Hypothalamus (tissue), 51 donors: ENCODE data around the gene SECISBP2.
"Not testable (repeated sequence)": the region's sequence is repeated elsewhere in the genome, so short reads cannot be mapped to it uniquely, and the experiment has no call there.

Experiments used
- DNase-seq, 51 donors: peaks; one replicate each; lab custom pipeline; 2025; lab: John Stamatoyannopoulos, UW

Gene SECISBP2, protein sequence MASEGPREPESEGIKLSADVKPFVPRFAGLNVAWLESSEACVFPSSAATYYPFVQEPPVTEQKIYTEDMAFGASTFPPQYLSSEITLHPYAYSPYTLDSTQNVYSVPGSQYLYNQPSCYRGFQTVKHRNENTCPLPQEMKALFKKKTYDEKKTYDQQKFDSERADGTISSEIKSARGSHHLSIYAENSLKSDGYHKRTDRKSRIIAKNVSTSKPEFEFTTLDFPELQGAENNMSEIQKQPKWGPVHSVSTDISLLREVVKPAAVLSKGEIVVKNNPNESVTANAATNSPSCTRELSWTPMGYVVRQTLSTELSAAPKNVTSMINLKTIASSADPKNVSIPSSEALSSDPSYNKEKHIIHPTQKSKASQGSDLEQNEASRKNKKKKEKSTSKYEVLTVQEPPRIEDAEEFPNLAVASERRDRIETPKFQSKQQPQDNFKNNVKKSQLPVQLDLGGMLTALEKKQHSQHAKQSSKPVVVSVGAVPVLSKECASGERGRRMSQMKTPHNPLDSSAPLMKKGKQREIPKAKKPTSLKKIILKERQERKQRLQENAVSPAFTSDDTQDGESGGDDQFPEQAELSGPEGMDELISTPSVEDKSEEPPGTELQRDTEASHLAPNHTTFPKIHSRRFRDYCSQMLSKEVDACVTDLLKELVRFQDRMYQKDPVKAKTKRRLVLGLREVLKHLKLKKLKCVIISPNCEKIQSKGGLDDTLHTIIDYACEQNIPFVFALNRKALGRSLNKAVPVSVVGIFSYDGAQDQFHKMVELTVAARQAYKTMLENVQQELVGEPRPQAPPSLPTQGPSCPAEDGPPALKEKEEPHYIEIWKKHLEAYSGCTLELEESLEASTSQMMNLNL

DNA sequence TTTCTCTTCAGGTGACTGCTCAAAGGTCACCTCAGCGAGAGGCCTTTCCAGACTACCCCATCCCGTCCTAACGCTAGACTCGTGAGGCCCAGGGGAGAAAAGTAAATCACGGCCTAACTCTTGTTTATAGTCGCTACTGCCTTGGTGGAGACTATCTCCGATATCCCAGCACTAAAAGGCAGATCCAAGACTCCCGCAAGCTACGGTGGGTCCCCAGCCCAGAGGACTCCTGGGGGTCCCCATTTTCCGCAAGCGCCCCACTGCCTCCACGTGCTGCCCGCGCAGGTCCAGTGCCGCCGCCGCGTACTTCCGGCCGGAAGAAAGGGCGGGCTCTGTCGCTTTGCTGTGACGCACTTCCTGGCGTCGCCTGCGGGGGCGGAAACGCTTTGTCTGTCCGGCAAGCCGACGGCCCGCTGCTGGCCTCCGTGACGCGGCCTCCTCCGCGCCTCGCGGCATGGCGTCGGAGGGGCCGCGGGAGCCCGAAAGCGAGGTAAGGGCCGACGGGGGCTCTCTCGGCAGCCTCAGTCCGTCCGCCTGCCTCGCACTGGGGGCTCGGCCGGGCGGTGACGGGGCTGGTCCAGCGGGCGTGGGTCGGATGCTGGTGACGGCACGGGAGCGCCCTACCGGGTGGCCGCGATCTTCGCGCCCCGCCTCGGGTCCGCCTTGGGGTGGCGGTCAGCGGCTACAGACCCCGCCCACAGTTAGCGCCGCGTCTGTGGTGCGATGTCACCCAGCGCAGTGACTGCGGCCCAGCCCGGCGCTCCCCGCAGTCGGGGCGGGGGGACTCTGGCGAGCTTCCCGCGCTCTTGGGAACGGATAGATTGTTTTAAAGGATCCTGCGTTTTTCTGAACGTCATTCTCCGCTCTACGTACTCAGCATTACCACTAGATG, at the start of gene SECISBP2:
Gene SECISBP2 (plus strand): TSS at position 378 of the 892 bp plus-strand sequence. CDS start 77 bp downstream, at position 455.
- peak; percentile 74 to 99 (median 94) for DNase-seq

DNA sequence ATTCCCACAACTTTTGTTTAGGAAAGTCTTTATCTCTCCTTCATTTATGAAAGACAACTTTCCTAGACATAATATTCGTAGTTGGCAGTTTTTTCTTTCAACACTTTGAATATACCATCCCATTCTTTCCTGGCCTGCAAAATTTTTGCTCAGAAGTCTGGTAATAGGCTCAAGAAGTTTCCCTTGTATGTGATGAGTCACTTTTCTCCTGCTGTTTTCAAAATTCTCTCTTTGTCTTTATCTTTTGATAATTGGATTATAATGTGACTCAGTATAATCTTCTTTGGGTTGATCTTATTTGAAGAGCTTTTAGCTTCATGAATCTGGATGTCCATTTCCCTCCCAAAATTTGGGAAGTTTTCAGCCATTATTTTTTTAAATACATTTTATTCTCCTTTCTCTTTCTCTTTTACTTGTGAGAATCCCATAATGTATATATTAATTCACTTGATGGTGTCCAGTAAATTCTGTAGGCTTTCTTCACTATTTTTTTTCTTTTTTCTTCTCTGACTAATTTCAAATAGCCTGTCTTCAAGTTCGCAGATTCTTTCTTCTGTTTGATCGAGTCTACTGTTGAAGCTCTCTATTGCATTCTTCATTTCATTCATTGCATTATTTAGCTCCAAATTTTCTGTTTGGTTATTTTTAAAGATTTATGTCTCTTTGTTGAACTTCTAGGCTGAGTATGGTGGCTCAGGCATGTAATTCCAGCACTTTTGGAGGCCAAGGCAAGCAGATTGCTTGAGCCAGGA, 44.6 kb upstream of the SECISBP2 start:
- DNase-seq, result no peak

DNA sequence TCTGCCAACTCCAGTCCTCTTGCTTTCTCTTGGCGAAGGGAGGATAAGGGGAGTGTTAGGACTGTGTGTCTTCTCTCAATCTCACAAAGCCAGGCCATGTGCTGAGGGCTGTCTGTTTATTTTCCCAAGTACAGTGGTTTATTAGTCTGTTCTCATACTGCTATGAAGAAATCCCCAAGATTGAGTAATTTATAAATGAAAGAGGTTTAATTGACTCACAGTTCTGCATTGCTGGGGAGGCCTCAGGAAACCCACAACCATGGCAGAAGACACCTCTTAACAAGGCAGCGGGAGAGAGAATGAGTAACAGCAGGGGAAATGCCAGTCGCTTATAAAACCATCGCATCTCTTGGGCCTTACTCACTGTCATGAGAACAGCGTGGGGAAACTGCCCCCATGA, 43.5 kb upstream of the SECISBP2 start:
- DNase-seq, result no peak

DNA sequence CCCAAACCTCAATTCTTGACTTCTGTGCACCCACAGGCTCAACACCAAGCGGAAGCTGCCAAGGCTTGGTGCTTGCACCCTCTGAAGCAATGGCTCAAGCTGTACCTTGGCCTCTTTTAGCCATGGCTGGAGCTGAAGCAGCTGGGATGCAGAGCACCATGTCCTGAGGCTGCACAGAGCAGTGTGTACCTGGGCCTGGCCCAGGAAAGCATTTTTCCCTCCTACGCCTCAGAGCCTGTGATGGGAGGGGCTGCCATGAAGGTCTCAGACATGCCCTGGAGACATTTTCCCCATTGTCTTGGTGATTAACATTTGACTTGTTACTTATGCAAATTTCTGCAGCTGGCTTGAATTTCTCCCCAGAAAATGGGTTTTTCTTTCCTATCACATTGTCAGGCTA, 42.3 kb upstream of the SECISBP2 start:
- not testable (repeated sequence) for DNase-seq

DNA sequence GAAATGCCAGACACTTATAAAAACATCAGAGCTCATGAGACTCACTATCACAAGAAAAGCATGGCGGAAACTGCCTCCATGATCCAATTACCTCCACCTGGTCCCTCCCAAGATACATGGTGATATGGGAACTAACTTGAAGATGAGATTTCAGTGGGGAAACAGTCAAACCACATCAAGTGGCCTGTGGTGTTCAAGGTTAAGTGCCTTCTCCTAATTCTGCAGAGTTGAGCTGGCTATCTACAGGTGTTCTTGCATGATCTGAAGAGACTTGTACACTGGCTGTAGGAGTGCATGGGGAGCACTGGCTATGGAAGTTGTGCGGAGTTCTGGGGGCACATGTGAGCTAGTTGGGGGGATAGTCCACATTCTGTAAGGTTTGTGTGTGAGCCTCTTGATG, 41.3 kb upstream of the SECISBP2 start:
- no peak for DNase-seq

DNA sequence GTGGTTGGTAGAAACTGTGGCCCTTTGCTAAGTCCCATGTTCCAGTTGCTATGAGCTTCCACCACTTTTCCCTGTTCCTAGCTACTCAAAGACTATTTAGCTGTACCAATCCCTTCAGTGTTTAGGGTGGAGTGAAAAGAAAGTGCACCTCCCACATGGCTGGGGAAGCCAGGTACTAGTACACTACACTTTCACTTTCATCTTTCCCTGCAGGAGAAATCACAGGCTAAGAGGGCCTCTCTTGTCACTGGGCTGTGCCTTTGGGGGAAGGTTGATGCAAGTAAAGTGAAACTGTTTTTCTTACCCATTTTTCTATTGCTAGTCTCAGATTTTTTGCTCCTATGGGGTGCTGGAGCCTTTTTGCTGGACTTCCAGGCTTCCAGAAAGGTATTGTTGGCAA, 40.8 kb upstream of the SECISBP2 start:
- no peak for DNase-seq

DNA sequence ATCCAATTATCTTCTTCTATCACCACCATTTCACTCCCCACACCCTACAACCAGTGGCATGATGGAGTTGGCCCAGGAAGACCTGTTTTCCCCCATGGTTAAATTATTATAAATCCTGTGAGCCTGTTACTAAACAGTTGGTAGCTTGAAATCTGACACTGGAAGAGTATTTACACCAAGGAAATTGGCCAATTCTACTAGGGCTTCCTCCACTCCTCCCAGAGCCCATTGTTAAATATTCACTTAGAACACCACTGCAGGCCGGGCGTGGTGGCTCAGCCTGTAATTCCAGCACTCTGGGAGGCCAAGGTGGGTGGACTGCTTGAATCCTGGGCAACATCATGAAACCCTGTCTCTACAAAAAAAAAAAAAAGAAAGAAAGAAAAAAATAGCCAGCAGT, 39.7 kb upstream of the SECISBP2 start:
- DNase-seq, result no peak

DNA sequence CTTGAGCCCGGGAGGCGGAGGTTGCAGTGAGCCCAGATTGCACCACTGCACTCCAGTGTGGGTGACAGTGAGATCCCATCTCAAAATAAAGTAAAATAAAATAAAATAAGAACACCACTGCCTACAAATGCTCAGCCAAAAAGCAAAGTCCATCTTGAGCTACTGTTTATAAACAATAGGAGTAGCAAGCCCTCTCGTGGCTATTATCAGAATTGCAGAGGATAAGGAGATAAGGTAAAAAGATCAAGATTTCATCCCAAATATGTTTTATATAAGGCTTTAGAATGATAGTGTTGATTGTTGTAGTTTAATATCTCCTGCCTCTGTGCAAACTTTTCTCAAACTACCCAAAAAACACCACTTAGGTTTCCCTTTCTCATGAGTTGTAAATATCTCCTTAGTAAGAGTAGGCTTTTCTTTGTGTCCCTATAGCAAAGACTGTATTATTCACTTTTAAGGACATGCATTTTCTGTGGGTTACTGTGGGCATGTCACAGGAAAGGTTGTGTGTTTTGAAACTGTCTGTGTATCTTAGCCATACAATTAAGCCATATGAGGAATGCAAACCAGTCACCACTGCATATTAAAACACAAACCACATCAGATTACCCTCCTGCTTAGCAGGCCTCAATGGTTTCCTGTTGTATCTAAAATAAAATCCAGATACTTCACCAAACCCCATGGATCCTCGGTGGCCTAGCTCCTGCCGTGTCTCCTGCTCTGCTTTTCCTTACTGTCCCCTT, 39.1 kb upstream of the SECISBP2 start:
- peak in 2 of 51 donors; percentile 14 to 34 for DNase-seq

DNA sequence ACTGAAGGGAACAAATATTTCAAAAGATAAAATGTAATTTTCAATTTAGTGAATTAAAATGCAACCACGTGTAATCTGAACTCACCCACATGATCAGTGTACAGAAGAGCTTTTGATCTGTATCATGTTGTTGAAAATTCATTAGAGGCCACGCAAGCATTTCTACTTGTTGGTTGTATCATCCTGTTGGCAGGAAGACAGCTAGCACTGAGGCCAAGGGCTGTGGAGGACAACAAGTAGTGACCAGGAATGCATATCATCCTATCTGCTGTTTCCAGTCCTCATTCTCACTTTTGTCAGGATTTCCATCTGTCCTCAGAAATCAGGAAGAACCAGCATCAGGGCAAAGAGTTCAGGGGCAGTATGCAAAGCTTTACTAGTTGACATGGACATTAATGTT, 37.2 kb upstream of the SECISBP2 start:
- no peak for DNase-seq

DNA sequence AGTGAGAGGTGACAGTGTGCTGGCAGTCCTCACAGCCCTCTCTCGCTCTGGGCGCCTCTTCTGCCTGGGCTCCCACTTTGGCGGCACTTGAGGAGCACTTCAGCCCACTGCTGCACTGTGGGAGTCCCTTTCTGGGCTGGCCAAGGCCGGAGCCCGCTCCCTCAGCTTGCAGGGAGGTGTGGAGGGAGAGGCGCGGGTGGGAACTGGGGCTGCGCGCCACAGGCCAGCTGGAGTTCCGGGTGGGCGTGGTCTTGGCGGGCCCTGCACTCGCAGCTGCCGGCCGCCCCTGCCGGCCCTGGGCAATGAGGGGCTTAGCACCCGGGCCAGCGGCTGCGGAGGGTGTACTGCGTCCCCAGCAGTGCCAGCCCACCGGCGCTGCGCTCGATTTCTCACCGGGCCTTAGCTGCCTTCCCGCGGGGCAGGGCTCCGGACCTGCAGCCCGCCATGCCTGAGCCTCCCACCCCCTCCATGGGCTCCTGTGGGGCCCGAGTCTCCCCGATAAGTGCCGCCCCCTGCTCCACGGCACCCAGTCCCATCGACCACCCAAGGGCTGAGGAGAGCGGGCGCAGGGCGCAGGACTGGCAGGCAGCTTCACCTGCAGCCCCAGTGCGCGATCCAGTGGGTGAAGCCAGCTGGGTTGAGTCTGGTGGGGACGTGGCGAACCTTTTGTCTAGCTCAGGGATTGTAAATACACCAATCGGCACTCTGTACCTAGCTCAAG, 35.9 kb upstream of the SECISBP2 start:
- DNase-seq, result peak in 2 of 51 donors; percentile 3 to 4

DNA sequence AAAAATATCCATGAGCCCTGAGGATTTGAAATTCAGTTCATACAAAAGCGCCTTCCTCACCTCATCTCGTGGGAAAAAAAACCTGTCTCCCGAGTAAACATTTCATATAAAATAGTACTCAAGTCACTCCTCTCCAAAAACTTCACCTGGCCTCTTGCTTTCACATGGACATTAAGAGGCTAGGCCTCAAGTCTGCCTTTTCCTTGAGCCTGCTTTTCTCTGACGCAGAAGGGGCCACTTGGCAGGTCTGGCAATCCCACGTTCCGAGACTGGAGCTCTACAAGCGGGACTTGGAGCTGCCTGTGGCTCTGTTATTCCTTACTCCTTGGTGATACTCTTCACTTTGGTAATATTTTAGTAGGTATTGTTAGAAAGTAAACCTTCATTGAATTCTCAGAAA, 34.2 kb upstream of the SECISBP2 start:
- DNase-seq, result no peak

DNA sequence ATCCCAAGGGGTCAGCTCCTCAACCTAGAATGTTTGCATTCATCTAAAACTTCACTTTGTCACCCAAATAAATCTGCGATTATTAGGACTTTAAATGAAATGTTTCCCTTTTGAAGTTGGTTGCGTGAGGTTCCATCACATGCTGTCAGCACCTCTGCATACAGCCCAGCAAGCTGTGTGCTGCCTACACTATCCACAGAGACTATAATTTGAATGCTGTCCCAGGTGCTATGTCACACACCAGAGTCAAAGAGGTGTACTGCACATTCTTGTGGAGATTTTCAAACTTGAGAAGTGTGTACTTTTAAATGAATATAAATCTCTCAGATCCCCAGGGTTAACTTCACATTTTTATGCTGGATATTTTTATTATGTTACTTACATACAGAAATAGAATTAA, 26.6 kb upstream of the SECISBP2 start:
- DNase-seq, result no peak

DNA sequence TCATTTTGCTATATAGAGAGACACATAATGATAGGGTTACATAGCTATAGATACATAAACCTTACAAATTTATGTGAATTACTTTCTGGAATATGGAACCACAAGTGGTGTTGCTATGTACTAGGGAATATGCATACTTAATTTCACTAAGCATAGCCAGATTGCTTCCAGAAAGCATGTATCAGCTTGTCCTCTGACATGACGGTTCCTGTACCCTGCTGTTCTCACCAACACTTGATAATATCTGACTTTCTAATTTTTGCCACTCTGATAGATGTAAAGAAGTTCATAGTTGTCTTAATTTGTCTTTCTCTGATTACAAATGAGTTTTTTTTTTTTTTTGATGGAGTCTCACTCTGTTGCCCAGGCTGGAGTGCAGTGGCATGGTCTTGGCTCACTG, 25.3 kb upstream of the SECISBP2 start:
- DNase-seq, result no peak

DNA sequence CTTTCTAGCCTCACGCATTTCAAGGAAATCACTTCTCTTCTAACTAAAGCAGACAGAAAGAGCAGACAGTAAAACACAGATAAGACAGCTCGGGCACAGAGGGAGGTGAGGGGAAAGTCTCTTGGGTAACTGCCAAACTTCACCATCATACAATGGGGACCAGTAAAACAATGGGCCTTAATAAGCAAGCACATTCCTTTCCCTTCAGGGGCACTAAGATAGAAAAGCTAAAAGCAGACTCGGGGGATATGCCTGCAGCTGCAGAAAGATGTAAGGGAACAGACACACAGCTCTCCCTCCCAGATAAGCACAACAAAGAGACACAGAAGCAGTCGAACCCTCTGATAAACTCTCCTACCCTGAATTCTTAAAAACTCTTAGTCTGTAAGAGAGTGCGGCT, 22.9 kb upstream of the SECISBP2 start:
- DNase-seq, result no peak

DNA sequence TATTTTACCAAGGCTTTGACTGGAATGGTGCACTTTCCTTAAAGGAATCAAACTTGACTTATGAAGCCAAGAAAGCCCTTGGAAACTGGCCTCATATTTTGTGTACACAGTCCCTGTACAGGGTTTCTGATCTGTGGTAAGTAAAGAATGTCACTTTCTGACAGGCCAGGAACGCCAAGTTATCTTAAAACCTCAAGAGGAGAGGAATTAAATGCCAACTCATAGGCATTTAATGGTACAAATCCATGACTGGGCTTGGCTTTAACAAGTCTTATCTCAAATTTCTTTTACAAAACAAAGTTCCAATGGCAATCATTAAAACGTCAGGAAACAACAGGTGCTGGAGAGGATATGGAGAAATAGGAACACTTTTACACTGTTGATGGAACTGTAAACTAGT, 16.3 kb upstream of the SECISBP2 start:
- DNase-seq, result not testable (repeated sequence)

DNA sequence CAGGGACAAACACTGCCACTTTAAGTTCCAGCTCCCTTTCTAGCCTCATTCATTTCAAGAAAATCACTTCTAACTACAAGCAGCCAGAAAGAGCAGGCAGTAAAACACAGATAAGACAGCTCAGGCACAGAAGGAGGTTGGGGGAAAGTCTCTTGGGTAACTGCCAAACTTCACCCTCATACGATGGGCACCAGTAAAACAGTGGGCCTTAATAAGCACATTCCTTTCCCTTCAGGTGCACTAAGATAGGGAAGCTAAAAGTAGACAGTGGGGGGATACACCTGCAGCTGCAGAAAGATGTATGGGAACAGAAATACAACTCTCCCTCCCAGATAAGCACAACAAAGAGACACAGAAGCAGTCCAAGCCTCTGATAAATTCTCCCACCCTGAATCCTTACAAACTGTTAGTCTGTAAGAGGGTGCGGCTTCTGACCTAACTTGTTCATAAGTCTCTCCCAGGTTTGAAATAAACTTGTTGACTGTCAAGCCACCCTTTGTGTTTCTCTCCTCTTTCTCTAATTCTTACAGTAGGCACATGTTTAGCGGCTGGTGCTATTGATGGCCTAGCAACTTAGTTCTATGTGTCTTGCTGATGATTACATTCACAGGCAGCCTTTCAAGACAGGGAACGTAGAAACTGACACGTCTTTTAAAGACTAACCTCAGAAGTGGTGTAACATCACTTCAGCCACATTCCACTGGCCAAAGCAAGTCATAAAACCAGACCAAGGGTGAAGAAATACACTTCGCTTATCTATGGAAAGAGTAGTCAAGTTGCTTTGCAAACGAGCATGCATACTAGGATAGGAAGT, 14.1 kb upstream of the SECISBP2 start:
- DNase-seq, result no peak

DNA sequence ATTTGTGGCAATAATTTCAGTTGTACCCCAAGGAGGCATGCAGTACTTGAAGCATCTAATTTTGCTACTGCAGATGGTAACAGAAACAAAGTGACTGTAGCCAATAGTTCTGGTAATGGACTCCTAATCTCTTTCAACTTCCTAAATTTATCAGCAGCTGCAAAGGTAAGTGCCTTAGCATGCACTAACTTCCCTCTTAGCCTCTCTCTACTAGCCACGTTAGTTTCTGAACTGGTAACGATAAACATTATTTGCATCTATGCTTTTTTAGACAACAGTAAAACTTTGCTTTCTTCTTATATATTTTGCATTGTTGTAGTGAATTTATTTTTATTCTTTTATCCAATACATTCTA, 13.5 kb upstream of the SECISBP2 start:
- DNase-seq, result no peak

DNA sequence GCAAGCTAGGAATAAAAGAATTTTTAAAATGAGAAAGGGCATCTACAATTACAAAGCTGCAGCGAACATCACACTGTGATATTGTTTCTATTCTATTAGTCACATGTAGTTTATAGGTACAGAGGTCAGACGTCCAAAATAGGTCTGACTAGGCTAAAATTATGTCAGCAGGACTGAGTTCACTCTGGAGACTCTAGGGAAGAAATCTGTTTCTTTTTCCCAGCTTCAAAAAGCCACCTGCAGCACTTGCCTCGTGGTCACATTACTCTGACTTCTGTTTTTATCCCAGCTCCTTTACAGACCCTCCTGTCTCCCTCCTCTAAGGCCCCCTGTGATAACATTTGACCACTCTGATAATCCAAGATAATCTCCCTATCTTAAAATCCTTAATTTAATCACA, 12.4 kb upstream of the SECISBP2 start:
- DNase-seq, result no peak
